SK-N-SH (cell line): ENCODE results near the gene MMUT. TPM values are rescaled to one million over a fixed set of nuclear protein-coding genes. Genes with fewer than 3 reads are reported as not detected.

Experiments
- CTCF ChIA-PET: fragments of 300-600, 350-600 bp; formaldehyde crosslinking; extraction: SDS; loops from one replicate; lab custom pipeline; 2021; lab: Yijun Ruan, JAX
- POLR2A ChIA-PET: fragments of 350-600 bp; sonication (Branson Sonifier 250); formaldehyde crosslinking; extraction: SDS; loops from one replicate; lab custom pipeline; 2020; ENCODE audit warnings: antibody characterized with exemption, inconsistent platforms; lab: Yijun Ruan, JAX
- DNase-seq: peaks from one replicate; pipeline ENCODE4 v3.0.0; 2012
- H2AFZ ChIP-seq: fragments of 200-600 bp; sonication (generic); 2 replicates; pipeline ENCODE4 v1.8.1; 2016; ENCODE audit warnings: antibody characterized with exemption, mild to moderate bottlenecking, low read depth
- H3F3A ChIP-seq: fragments of 200-600 bp; sonication (generic); replicated peaks from 2 replicates; pipeline ENCODE3; 2016; ENCODE audit warnings: antibody characterized with exemption, mild to moderate bottlenecking; ENCODE audit not compliant: insufficient read depth
- H3K27ac ChIP-seq, 2 experiments: fragments of 200-500 bp in 1 of 2; fragments of 200-600 bp in 1 of 2; sonication (Bioruptor generic) in 1 of 2; sonication (generic), shearing (Covaris generic) in 1 of 2; 2 replicates each; pipeline versions ENCODE4 v1.5.1 to v1.6.1; 2014 to 2016; ENCODE audit warnings: low read depth in 2 of 2, inconsistent platforms in 1 of 2, low read length in 1 of 2, mild to moderate bottlenecking in 1 of 2, mixed read lengths in 1 of 2
- H3K27me3 ChIP-seq: fragments of 200-600 bp; sonication (generic), shearing (Covaris generic); 2 replicates; pipeline ENCODE4 v1.6.1; 2016; ENCODE audit warnings: mixed run types; ENCODE audit not compliant: insufficient read depth
- H3K36me3 ChIP-seq, 2 experiments: fragments of 200-500 bp in 1 of 2; fragments of 200-600 bp in 1 of 2; sonication (Bioruptor generic) in 1 of 2; sonication (generic) in 1 of 2; replicated peaks in 1 of 2; 2 replicates each; pipeline versions ENCODE3 to v1.5.1; 2014 to 2016; ENCODE audit warnings: low read length in 1 of 2, mild to moderate bottlenecking in 1 of 2; ENCODE audit not compliant: insufficient read depth in 2 of 2, control insufficient read depth in 1 of 2
- H3K4me1 ChIP-seq, 2 experiments: fragments of 200-500 bp in 1 of 2; fragments of 200-600 bp in 1 of 2; sonication (Bioruptor generic) in 1 of 2; sonication (generic), shearing (Covaris generic) in 1 of 2; 2 replicates each; pipeline versions ENCODE4 v1.5.1 to v1.6.1; 2014 to 2016; ENCODE audit warnings: low read depth in 1 of 2, low read length in 1 of 2, mixed run types in 1 of 2; ENCODE audit not compliant: insufficient read depth in 2 of 2, control insufficient read depth in 1 of 2
- H3K4me2 ChIP-seq: fragments of 200-600 bp; sonication (generic), shearing (Covaris generic); 2 replicates; pipeline ENCODE4 v1.6.1; 2017; ENCODE audit warnings: mixed run types
- H3K4me3 ChIP-seq, 2 experiments: fragments of 200-500 bp in 1 of 2; fragments of 200-600 bp in 1 of 2; sonication (Bioruptor generic) in 1 of 2; sonication (generic), shearing (Covaris generic) in 1 of 2; 2 replicates each; pipeline versions ENCODE4 v1.5.1 to v1.8.1; 2014 to 2016; ENCODE audit warnings: low read depth in 2 of 2, inconsistent platforms in 1 of 2, low read length in 1 of 2, mild to moderate bottlenecking in 1 of 2, mixed read lengths in 1 of 2, moderate library complexity in 1 of 2
- H3K79me2 ChIP-seq: fragments of 200-600 bp; sonication (generic); 2 replicates; pipeline ENCODE4 v1.8.1; 2017; ENCODE audit warnings: mild to moderate bottlenecking; ENCODE audit not compliant: insufficient read depth
- H3K9ac ChIP-seq: fragments of 200-600 bp; sonication (generic); 2 replicates; pipeline ENCODE4 v1.6.1; 2017; ENCODE audit warnings: mixed run types
- H3K9me2 ChIP-seq: fragments of 200-600 bp; sonication (generic); 2 replicates; pipeline ENCODE4 v1.6.1; 2017; ENCODE audit warnings: mixed run types
- H3K9me3 ChIP-seq: fragments of 200-600 bp; sonication (generic); 2 replicates; pipeline ENCODE4 v1.6.1; 2017; ENCODE audit warnings: mixed run types, mild to moderate bottlenecking, moderate library complexity
- H4K20me1 ChIP-seq: fragments of 200-600 bp; sonication (generic); 2 replicates; pipeline ENCODE4 v1.6.1; 2017; ENCODE audit warnings: mild to moderate bottlenecking, mixed run types; ENCODE audit not compliant: insufficient read depth
- CHD2 ChIP-seq: fragments of 150-350 bp; IDR thresholded peaks from 2 replicates; pipeline ENCODE4 v1.6.1; 2018; ENCODE audit warnings: low read length; ENCODE audit not compliant: partially characterized antibody
- CTCF ChIP-seq: fragments of 200-600 bp; sonication (generic); IDR thresholded peaks from 2 replicates; pipeline ENCODE4 v1.6.1; 2017; ENCODE audit warnings: antibody characterized with exemption, mild to moderate bottlenecking, moderate library complexity
- ELF1 ChIP-seq: IDR thresholded peaks from 2 replicates; pipeline ENCODE4 v1.4.0; 2012
- EZH2phosphoT487 ChIP-seq: fragments of 200-600 bp; sonication (generic); IDR thresholded peaks from 2 replicates; pipeline ENCODE4 v1.6.1; 2017; ENCODE audit warnings: low read depth, mixed run types, mild to moderate bottlenecking, antibody characterized with exemption, moderate library complexity, borderline replicate concordance
- FOXJ3 ChIP-seq: sonication (generic); formaldehyde crosslinking; IDR thresholded peaks from 2 replicates; pipeline ENCODE4 v1.5.1; 2020; ENCODE audit warnings: mild to moderate bottlenecking, missing genetic modification reagents
- MAX ChIP-seq: IDR thresholded peaks from 2 replicates; pipeline ENCODE4 v1.4.0; 2012; ENCODE audit warnings: low read depth
- MEF2A ChIP-seq: IDR thresholded peaks from 2 replicates; pipeline ENCODE4 v1.4.0; 2012; ENCODE audit warnings: low read depth, borderline replicate concordance
- MXI1 ChIP-seq: IDR thresholded peaks from 2 replicates; pipeline ENCODE4 v1.6.1; 2012; ENCODE audit warnings: mild to moderate bottlenecking, low read depth, low read length, improper control_type of control experiment
- NFIC ChIP-seq: IDR thresholded peaks from 2 replicates; pipeline ENCODE4 v1.4.0; 2012; ENCODE audit warnings: borderline replicate concordance
- RAD21 ChIP-seq: IDR thresholded peaks from 2 replicates; pipeline ENCODE4 v1.6.1; 2012; ENCODE audit warnings: mild to moderate bottlenecking, low read length
- RFX5 ChIP-seq: IDR thresholded peaks from 2 replicates; pipeline ENCODE4 v1.6.1; 2012; ENCODE audit warnings: mild to moderate bottlenecking, improper control_type of control experiment, low read length
- RXRA ChIP-seq: IDR thresholded peaks from 2 replicates; pipeline ENCODE4 v1.4.0; 2012; ENCODE audit warnings: low read depth, mild to moderate bottlenecking, borderline replicate concordance
- SMC3 ChIP-seq: IDR thresholded peaks from 2 replicates; pipeline ENCODE4 v1.6.1; 2012; ENCODE audit warnings: low read depth, low read length, improper control_type of control experiment
- YY1 ChIP-seq: IDR thresholded peaks from 2 replicates; pipeline ENCODE4 v1.4.0; 2012; ENCODE audit warnings: low read depth, mild to moderate bottlenecking
- ZBTB33 ChIP-seq: IDR thresholded peaks from 2 replicates; pipeline ENCODE4 v1.4.0; 2012; ENCODE audit warnings: low read depth, borderline replicate concordance
- WGBS: methylation state at CpG from one replicate; pipeline ENCODE4 v1.1.6; 2017; ENCODE audit warnings: low lambda C conversion rate; 5-methylcytosine and 5-hydroxymethylcytosine counted together
- polyA plus RNA-seq, 3 experiments: library from polyadenylated mRNA; depleted of rRNA; stranded (reverse); fragments of >200 nt; gene quantifications; 2 replicates each; pipeline ENCODE4 v1.2.3, GENCODE V29; 2012
- TF ChIP-seq, protein P1 (sequence below): IDR thresholded peaks from 2 replicates; pipeline ENCODE4; 2012
- TF ChIP-seq, protein P2 (sequence below): IDR thresholded peaks from 2 replicates; pipeline ENCODE4 v1.6.1; 2012; ENCODE audit warnings: mild to moderate bottlenecking, low read depth, low read length, moderate library complexity

The MMUT gene
- polyA plus RNA-seq, 1 of the 3 experiments (the other 2 are of a cell fraction) = 6.7 TPM

DNA sequence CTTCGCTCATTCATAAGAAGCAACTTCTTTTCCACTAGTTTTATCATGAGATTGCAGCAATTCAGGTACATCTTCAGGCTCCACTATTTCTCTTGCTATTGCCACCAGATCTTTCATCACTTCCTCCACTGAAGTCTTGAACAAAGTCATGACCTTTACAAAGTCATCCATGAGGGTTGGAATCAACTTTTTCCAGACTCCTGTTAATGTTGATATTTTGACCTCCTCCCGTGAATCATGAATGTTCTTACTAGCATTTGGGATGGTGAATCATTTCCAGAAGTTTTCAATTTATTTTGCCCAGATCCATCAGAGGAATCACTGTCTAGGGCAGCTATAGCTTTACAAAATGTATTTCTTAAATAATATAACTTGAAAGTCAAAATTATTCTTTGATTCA, 1.6 kb upstream of the MMUT start:
- Histone ChIP-seq H3F3A (no peaks in the 10 kb centered on the region), H3K4me1 (peaks cover 0 to 3% of the 10 kb centered on the region in 2 experiments; a peak in 2 of 4 replicates), H3K9ac (no peak overlapping the region), H3K27me3 (no peaks in the 10 kb centered on the region), H4K20me1 (no peaks in the 10 kb centered on the region), H3K27ac (no peak overlapping the region), H3K9me2 (no peaks in the 10 kb centered on the region), H3K36me3 (no peaks in the 10 kb centered on the region), H3K4me2 (0 out of 2 replicates have a peak overlapping the region, but pooled peaks have one; percentile 94), H3K79me2 (peaks cover 84% of the 10 kb centered on the region), H2AFZ (no peak overlapping the region), H3K4me3 (no peak overlapping the region; a peak in 1 of 4 replicates), H3K9me3 (no peaks in the 10 kb centered on the region; the same call in 1 of the 2 replicates)
- ChIA-PET CTCF (interaction anchor here (1.3 kb wide), 1 partner anchor 11 kb away, joined by 3 read pairs; no protein-coding TSS in a partner anchor), POLR2A (no interaction called here)
- WGBS = 85% methylated on average over 2 of the region's 2 CpGs
- DNase-seq = no peak
- TF ChIP-seq ELF1 = no peak
- TF ChIP-seq YY1 = no peak
- no peak for TF ChIP-seq NFIC
- no peak for TF ChIP-seq RFX5
- TF ChIP-seq, protein P1, sequence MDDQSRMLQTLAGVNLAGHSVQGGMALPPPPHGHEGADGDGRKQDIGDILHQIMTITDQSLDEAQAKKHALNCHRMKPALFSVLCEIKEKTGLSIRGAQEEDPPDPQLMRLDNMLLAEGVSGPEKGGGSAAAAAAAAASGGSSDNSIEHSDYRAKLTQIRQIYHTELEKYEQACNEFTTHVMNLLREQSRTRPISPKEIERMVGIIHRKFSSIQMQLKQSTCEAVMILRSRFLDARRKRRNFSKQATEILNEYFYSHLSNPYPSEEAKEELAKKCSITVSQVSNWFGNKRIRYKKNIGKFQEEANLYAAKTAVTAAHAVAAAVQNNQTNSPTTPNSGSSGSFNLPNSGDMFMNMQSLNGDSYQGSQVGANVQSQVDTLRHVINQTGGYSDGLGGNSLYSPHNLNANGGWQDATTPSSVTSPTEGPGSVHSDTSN = no peak
- TF ChIP-seq MEF2A = no peak
- no peak for TF ChIP-seq MXI1
- TF ChIP-seq FOXJ3 = no peak
- TF ChIP-seq SMC3 = no peak
- TF ChIP-seq, protein P2, sequence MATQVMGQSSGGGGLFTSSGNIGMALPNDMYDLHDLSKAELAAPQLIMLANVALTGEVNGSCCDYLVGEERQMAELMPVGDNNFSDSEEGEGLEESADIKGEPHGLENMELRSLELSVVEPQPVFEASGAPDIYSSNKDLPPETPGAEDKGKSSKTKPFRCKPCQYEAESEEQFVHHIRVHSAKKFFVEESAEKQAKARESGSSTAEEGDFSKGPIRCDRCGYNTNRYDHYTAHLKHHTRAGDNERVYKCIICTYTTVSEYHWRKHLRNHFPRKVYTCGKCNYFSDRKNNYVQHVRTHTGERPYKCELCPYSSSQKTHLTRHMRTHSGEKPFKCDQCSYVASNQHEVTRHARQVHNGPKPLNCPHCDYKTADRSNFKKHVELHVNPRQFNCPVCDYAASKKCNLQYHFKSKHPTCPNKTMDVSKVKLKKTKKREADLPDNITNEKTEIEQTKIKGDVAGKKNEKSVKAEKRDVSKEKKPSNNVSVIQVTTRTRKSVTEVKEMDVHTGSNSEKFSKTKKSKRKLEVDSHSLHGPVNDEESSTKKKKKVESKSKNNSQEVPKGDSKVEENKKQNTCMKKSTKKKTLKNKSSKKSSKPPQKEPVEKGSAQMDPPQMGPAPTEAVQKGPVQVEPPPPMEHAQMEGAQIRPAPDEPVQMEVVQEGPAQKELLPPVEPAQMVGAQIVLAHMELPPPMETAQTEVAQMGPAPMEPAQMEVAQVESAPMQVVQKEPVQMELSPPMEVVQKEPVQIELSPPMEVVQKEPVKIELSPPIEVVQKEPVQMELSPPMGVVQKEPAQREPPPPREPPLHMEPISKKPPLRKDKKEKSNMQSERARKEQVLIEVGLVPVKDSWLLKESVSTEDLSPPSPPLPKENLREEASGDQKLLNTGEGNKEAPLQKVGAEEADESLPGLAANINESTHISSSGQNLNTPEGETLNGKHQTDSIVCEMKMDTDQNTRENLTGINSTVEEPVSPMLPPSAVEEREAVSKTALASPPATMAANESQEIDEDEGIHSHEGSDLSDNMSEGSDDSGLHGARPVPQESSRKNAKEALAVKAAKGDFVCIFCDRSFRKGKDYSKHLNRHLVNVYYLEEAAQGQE = no peak
- no peak for TF ChIP-seq CTCF
- no peak for TF ChIP-seq RXRA
- no peak for TF ChIP-seq RAD21
- no peak for TF ChIP-seq ZBTB33
- no peak for TF ChIP-seq EZH2phosphoT487
- TF ChIP-seq MAX = no peak
- no peak for TF ChIP-seq CHD2
